Fibroblast of villous mesenchyme (primary cell): Measurements from ENCODE around the gene TCAIM. TPM values are rescaled to one million over a fixed set of nuclear protein-coding genes. Genes with fewer than 3 reads are reported as not detected.

ENCODE experiments used
- DNase-seq: peaks from one replicate; pipeline ENCODE4 v3.0.0-alpha.2; 2010; ENCODE audit warnings: low read depth
- H3K4me3 ChIP-seq: 2 replicates; pipeline ENCODE4 v1.5.1; 2011; ENCODE audit warnings: low read depth, mild to moderate bottlenecking, low read length
- total RNA-seq: library from RNA; depleted of rRNA; stranded (reverse); fragments of >200 nt; gene quantifications from 2 replicates; pipeline ENCODE4 v1.2.3, GENCODE V29; 2012
- TF ChIP-seq, protein P1 (sequence below): IDR thresholded peaks from 2 replicates; pipeline ENCODE4 v1.5.1; 2012; ENCODE audit warnings: low read depth, mild to moderate bottlenecking, low read length; ENCODE audit not compliant: insufficient read depth

The TCAIM gene
- total RNA-seq, 1 donor = 37.6 TPM

DNA sequence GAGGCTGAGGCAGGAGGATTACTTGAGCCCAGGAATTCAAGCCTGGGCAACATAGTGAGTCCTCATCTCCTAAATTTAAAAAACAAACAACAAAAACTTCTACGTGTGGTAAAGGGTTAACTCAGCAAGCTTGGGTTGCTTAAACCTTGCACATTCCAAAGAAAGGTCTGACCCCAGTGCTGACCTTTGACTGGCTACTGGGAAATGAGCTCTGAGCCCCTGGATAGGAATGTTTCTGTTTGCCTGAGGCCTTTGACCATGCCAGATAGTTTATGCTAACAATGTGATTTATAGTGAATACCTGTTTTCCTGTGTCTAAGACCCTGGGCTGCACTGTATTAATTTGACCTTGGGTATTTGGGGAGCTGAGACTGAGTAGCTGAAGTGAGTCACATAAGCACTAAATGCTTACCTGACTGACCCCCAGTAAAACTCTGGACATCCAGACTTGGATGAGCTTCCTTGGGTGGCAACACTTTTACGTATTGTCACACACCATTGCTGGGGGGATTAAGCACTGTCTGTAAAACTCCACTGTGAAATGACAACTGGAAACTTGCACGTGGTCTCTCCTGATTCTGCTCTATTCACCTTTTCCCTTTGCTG is 20.7 kb downstream of the TCAIM start:
- no peak overlapping the region for H3K4me3 ChIP-seq
- DNase-seq = peak; percentile 56
- TF ChIP-seq, protein P1, sequence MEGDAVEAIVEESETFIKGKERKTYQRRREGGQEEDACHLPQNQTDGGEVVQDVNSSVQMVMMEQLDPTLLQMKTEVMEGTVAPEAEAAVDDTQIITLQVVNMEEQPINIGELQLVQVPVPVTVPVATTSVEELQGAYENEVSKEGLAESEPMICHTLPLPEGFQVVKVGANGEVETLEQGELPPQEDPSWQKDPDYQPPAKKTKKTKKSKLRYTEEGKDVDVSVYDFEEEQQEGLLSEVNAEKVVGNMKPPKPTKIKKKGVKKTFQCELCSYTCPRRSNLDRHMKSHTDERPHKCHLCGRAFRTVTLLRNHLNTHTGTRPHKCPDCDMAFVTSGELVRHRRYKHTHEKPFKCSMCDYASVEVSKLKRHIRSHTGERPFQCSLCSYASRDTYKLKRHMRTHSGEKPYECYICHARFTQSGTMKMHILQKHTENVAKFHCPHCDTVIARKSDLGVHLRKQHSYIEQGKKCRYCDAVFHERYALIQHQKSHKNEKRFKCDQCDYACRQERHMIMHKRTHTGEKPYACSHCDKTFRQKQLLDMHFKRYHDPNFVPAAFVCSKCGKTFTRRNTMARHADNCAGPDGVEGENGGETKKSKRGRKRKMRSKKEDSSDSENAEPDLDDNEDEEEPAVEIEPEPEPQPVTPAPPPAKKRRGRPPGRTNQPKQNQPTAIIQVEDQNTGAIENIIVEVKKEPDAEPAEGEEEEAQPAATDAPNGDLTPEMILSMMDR = no peak

DNA sequence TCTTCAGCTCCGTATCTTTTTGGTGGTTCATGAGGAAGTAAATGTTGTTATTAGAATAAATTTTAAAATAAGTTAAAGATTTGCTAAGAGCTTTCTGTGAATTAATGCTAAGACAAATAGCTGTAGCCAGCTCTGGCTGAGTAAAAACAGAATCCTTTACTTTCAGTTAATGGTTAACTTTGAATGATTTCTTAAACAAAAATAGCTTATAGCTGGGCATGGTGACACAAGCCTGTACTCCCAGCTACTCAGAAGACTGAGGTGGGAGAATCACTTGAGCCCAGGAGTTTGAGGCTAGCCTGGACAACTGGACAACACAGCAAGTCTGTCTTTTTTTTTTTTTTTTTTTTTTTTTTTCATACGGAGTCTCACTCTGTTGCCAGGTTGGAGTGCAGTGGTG is 25.0 kb downstream of the TCAIM start:
- TF ChIP-seq, protein P1 = no peak
- no peak for DNase-seq
- no peak overlapping the region for H3K4me3 ChIP-seq

DNA sequence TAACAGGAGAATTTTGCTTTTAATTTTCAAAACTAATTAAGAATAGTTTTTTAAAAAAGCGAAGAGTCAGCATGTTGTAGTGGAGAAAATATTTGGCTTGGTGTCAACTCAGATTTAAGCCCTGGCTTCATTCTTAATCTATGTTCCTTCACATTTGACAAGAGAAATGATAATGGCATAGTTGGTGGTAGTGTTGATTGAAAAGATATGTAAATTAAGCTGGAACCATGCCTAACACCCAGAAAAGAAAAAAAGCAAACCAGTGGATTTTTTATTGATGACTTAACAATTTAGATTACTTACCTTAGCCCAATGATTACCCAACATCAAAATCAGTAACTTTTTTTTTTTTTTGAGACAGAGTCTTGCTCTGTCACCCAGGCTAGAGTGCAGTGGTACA is 27.4 kb downstream of the TCAIM start:
- DNase-seq = no peak
- TF ChIP-seq, protein P1 = no peak
- no peak overlapping the region for H3K4me3 ChIP-seq

DNA sequence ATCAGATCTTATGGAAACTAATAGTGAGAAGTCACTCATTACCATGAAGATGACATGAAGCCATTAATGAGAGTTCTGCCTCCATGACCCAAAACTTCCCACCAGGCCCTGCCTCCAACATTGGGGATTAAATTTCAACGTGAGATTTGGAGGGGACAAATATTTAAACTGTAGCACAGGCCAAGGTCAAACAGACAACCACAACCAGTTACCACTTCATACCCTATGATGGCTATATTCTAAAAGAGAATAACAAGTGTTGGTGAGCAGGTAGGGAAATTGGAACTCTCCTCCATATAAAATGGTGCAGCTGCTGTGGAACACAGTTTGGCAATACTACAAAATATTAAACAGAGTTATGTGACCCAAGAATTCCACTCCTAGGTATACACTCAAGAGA is 36.9 kb downstream of the TCAIM start:
- H3K4me3 ChIP-seq = no peak overlapping the region
- DNase-seq = no peak
- TF ChIP-seq, protein P1 = no peak

DNA sequence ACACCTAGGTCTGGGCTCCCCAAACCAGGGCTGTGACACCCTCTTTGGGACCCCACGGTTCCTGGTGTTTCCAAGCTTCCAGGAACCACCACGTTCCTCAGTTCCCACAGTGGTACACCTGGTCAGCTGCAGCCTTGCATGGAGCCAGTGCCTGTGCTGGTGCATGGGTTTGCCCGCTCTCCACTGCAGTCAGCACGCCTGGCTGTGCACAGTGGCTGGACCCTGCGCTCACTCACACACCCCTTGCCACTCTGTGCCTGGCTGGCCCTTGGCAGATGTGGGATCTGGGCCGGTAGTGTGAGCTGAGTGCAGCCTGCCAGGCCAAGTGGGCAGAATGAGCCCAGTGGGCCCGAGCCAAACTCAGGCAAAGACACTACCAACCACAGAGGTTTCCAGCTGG is 48.8 kb downstream of the TCAIM start:
- TF ChIP-seq, protein P1 = no peak
- H3K4me3 ChIP-seq = no peak overlapping the region
- no peak for DNase-seq

DNA sequence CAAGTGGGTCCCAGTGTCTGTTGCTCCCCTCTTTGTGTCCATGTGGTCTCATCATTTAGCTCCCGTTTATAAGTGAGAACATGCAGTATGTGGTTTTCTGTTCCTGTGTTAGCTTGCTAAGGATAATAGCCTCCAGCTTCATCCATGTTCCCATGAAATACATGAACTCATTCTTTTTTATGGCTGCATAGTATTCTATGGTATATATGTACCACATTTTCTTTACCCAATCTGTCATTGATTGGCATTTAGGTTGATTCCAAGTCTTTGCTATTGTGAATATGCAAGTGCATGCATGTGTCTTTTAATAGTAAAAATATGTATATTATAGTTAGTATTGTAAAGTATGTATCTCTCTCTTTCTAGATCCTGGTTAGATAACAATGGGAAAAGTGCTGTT is 53.9 kb downstream of the TCAIM start:
- TF ChIP-seq, protein P1 = no peak
- H3K4me3 ChIP-seq = no peak overlapping the region
- no peak for DNase-seq

DNA sequence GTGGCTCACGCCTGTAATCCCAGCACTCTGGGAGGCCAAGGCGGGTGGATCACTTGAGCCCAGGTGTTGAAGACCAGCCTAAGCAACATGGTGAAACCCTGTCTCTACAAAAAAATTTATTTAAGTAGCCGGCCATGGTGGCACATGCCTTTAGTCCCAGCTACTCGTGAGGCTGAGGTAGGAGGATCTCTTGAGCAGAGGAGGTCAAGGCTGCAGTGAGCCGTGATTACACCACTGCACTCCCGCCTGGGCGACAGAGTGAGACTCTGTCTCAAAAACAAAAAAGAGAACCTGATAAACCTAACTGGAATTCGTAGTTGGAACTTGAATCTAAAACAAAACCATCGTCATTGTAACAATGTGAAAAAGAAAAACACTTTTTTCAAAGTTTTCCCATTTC is 57.1 kb downstream of the TCAIM start:
- no peak overlapping the region for H3K4me3 ChIP-seq
- TF ChIP-seq, protein P1 = no peak
- DNase-seq = no peak
